Fibroblast of lung (primary cell): Measurements from ENCODE around the gene ZNF345.

Experiments used
- CTCF ChIP-seq, 2 donors: IDR thresholded peaks in 1 of 2; conservative IDR thresholded peaks in 1 of 2; 1 replicate in 1 of 2; 2 replicates in 1 of 2; pipeline ENCODE4 v1.5.1; 2011 to 2012; ENCODE audit warnings: low read length in 2 of 2, control low read depth in 1 of 2, inconsistent platforms in 1 of 2, low read depth in 1 of 2, mild to moderate bottlenecking in 1 of 2
- EZH2 ChIP-seq: IDR thresholded peaks from 2 replicates; pipeline ENCODE4 v1.5.1; 2012; ENCODE audit warnings: low read length, control low read depth, mild to moderate bottlenecking; ENCODE audit errors: missing control alignments

DNA sequence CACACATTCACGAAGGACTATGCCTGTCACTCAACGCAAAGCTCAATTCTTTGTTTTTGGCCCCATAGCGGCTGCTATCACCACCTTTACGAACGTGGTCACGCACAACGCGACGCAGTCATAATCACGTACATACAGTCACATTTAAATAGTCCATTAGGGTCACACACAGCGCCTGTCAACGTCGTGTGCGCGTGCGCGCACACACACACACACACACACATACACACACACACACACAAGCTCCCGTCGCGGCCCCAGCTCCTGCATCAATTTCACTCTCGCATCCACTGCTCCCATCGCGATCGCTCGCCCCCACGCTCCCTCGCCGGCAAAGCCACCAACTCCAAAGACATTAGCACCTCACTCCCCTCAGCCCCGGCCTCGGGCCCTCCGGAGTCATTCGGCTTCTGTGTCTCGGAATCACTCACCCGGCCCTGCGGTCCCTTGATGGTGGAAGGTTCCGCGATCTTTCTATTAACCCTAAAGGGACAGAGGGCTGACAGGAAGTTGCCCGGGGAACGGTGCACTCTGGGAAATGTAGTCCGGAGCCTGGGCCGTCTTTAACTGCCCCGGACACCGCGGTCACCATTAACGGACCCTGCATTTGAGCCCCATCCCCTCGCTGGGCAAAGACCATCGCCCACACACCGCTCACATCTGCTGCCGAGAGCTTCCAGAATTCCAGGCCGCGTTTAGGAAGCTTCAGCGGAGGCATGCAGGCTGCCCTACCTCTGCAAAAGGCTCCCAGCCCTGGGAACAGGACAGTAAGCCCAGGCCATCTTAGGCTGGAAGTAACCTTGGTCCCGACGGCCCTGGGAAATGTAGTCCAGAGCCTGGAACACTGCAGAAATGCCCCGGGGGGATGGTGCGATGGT, 12.5 kb upstream of the ZNF345 start, which contains the start of gene ZNF790:
- no peak for TF ChIP-seq CTCF (conservative IDR thresholded peaks at IDR 0.05 in 1 of 2, IDR thresholded peaks at IDR 0.05 in 1 of 2; ENCODE audit: low read depth in 1 of 2, low read length in 2 of 2)
- TF ChIP-seq EZH2, result no peak
